ENCODE measurements around the gene AKR1B1.

AKR1B1 gene

DNA sequence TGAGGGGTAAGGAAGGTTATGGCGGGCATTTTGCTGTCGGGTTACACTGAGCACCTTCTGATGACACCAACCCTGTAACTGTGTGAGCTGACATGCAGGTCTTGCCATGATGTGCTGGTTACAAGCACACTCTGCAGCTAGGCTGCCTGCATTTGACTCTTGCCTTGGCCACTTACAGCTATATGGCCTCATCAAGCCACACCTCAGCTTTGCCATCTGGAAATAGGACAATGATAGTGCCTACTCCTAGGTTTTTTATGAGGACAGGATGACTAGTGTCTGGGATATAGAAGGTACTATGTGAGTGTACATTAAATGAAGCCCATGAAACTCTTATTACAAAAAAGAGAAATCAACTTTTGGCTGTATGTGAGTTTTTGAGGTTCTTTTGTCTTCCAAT is 58.0 kb downstream of the AKR1B1 start:
- no peaks in the 10 kb centered on the region for H3K9me3 ChIP-seq (ENCODE audit: severe bottlenecking)
- no peak overlapping the region for H3K4me3 ChIP-seq (ENCODE audit: low read depth, low read length)
- no peak overlapping the region for H3K27ac ChIP-seq
- TF ChIP-seq, protein P1, sequence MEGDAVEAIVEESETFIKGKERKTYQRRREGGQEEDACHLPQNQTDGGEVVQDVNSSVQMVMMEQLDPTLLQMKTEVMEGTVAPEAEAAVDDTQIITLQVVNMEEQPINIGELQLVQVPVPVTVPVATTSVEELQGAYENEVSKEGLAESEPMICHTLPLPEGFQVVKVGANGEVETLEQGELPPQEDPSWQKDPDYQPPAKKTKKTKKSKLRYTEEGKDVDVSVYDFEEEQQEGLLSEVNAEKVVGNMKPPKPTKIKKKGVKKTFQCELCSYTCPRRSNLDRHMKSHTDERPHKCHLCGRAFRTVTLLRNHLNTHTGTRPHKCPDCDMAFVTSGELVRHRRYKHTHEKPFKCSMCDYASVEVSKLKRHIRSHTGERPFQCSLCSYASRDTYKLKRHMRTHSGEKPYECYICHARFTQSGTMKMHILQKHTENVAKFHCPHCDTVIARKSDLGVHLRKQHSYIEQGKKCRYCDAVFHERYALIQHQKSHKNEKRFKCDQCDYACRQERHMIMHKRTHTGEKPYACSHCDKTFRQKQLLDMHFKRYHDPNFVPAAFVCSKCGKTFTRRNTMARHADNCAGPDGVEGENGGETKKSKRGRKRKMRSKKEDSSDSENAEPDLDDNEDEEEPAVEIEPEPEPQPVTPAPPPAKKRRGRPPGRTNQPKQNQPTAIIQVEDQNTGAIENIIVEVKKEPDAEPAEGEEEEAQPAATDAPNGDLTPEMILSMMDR (IDR thresholded peaks at IDR 0.05; ENCODE audit: low read depth, low read length): no peak
- DNase-seq: no peak
- no peaks in the 10 kb centered on the region for H3K27me3 ChIP-seq (ENCODE audit: insufficient read depth, low read depth, severe bottlenecking)
- H3K36me3 ChIP-seq: no peaks in the 10 kb centered on the region

DNA sequence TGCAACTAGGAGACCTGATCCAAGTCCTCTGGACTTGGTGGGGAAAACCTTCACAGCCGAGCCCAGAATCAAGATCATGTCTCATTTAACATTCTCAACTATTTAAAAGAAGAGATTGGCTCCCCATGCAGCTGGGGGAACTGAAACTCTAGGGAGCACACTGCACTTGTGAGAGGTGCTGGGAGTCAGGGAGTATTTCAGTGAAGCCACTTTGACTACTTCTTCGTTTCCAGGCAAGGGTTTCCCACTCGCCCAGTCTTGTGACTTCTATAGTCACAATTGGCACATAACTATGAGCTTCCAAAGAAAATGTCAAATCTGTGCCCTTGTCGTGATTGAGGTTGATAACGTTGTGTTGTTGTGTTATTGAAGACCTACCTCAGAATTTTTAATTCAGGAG is 62.9 kb downstream of the AKR1B1 start:
- Histone ChIP-seq H3K27me3 (ENCODE audit: insufficient read depth, low read depth, severe bottlenecking) (no peaks in the 10 kb centered on the region), H3K27ac (no peak overlapping the region), H3K9me3 (ENCODE audit: severe bottlenecking) (no peaks in the 10 kb centered on the region), H3K36me3 (no peaks in the 10 kb centered on the region), H3K4me3 (ENCODE audit: low read depth, low read length) (no peak overlapping the region)
- TF ChIP-seq, protein P1 (IDR thresholded peaks at IDR 0.05; ENCODE audit: low read depth, low read length): no peak
- DNase-seq: no peak

DNA sequence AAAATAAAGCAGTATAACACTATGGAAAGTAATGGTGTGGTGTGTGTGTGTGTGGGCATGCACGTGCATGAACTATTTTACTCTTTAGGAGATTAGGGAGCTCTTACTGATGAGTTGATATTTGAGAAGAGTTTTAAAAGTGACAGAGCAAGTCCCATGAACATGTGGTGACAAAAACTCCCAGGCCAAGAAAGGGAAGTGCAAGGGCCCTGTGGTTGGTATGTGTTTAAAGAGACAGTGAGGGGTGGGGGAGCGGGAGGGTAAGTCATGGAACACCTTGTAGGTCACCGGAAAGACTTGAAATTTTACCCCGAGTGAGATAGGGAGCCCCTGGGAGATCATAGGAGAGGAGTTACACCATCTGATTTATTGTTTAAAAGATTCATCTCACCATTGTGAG is 63.3 kb downstream of the AKR1B1 start:
- Histone ChIP-seq H3K4me3 (ENCODE audit: low read depth, low read length) (no peak overlapping the region), H3K36me3 (no peaks in the 10 kb centered on the region), H3K27ac (no peak overlapping the region), H3K9me3 (ENCODE audit: severe bottlenecking) (no peaks in the 10 kb centered on the region), H3K27me3 (ENCODE audit: insufficient read depth, low read depth, severe bottlenecking) (no peaks in the 10 kb centered on the region)
- no peak for DNase-seq
- TF ChIP-seq, protein P1 (IDR thresholded peaks at IDR 0.05; ENCODE audit: low read depth, low read length): no peak

DNA sequence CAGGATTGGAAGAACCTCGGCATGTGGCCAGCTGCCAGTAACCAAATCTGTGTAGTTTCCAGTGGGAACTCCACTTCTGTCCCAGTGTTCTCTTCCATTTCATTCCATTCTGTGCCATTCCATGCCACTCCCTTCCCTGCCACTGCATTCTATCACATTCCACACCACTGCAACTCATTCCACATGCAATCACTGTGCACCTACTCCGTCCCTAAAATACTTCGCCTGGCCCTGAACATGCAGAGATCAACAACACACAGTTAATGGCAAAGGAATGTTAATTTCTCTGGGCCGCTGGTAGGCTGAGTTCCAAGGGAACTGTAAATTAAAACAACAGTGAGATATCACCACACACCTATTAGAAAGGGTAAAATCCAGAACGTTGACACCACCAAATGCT is 64.8 kb downstream of the AKR1B1 start:
- no peak overlapping the region for H3K27ac ChIP-seq
- DNase-seq: no peak
- H3K36me3 ChIP-seq: no peaks in the 10 kb centered on the region
- no peaks in the 10 kb centered on the region for H3K9me3 ChIP-seq (ENCODE audit: severe bottlenecking)
- TF ChIP-seq, protein P1 (IDR thresholded peaks at IDR 0.05; ENCODE audit: low read depth, low read length): no peak
- H3K4me3 ChIP-seq (ENCODE audit: low read depth, low read length): no peak overlapping the region
- H3K27me3 ChIP-seq (ENCODE audit: insufficient read depth, low read depth, severe bottlenecking): no peaks in the 10 kb centered on the region
